SK-N-SH treated with all-trans-retinoic acid at 6 μM for 48 hours (cell line): ENCODE results near the gene SUGP2.

Source experiments
- ATAC-seq: fragments of 200-7000 bp; cut with Tn5 transposase; 3 replicates; pipeline ENCODE4 v1.9.1; 2020; ENCODE audit warnings: mild to moderate bottlenecking, moderate library complexity
- ARNTL ChIP-seq: fragments of 450-650 bp; formaldehyde crosslinking; IDR thresholded peaks from 2 replicates; pipeline ENCODE4 v1.5.0; 2020; ENCODE audit warnings: low read depth, mild to moderate bottlenecking, moderate library complexity, borderline replicate concordance
- BACH2 ChIP-seq: fragments of 250-450 bp; sonication (Bioruptor Pico); IDR thresholded peaks from 2 replicates; pipeline ENCODE4 v1.9.0; 2021; ENCODE audit warnings: mild to moderate bottlenecking, borderline replicate concordance
- CSDC2 ChIP-seq: fragments of 250-450 bp; sonication (Bioruptor Pico); IDR thresholded peaks from 2 replicates; pipeline ENCODE4 v1.5.0; 2020; ENCODE audit warnings: mild to moderate bottlenecking, moderate library complexity
- ESRRG ChIP-seq: fragments of 250-450 bp; sonication (Bioruptor Pico); IDR thresholded peaks from 2 replicates; pipeline ENCODE4 v1.6.1; 2021; ENCODE audit warnings: mild to moderate bottlenecking
- GLIS3 ChIP-seq: fragments of 250-450 bp; sonication (Bioruptor Pico); IDR thresholded peaks from 2 replicates; pipeline ENCODE4 v1.5.0; 2020; ENCODE audit warnings: mild to moderate bottlenecking, moderate library complexity
- ISL1 ChIP-seq: fragments of 250-450 bp; sonication (Bioruptor Pico); IDR thresholded peaks from 2 replicates; pipeline ENCODE4 v2.1.2; 2022; ENCODE audit warnings: mild to moderate bottlenecking, moderate library complexity
- OSR1 ChIP-seq: fragments of 250-450 bp; sonication (Bioruptor Pico); IDR thresholded peaks from 2 replicates; pipeline ENCODE4 v1.8.0; 2022; ENCODE audit warnings: moderate library complexity, mild to moderate bottlenecking, inconsistent platforms
- PPARA ChIP-seq: fragments of 250-450 bp; sonication (Bioruptor Pico); IDR thresholded peaks from 2 replicates; pipeline ENCODE4 v1.5.0; 2020; ENCODE audit warnings: mild to moderate bottlenecking, borderline replicate concordance
- RARB ChIP-seq: fragments of 250-450 bp; sonication (Bioruptor Pico); IDR thresholded peaks from 2 replicates; pipeline ENCODE4 v1.8.0; 2021; ENCODE audit warnings: mild to moderate bottlenecking, moderate library complexity
- ZC3H10 ChIP-seq: fragments of 250-450 bp; sonication (Bioruptor Pico); IDR thresholded peaks from 2 replicates; pipeline ENCODE4 v1.5.1; 2021; ENCODE audit warnings: mild to moderate bottlenecking, moderate library complexity
- ZFP3 ChIP-seq: fragments of 250-450 bp; sonication (Bioruptor Pico); IDR thresholded peaks from 2 replicates; pipeline ENCODE4 v1.5.0; 2020; ENCODE audit warnings: mild to moderate bottlenecking, moderate library complexity
- ZFP30 ChIP-seq: fragments of 450-650 bp; formaldehyde crosslinking; IDR thresholded peaks from 2 replicates; pipeline ENCODE4 v1.5.0; 2022; ENCODE audit warnings: mild to moderate bottlenecking, moderate library complexity
- ZNF565 ChIP-seq: fragments of 450-650 bp; formaldehyde crosslinking; conservative IDR thresholded peaks from 2 replicates; pipeline ENCODE4 v1.5.0; 2020; ENCODE audit warnings: low read depth, mild to moderate bottlenecking, moderate library complexity
- ZNF8 ChIP-seq: fragments of 450-650 bp; formaldehyde crosslinking; IDR thresholded peaks from 2 replicates; pipeline ENCODE4 v1.5.0; 2020; ENCODE audit warnings: mild to moderate bottlenecking, moderate library complexity
- TF ChIP-seq, protein P1 (sequence below): fragments of 250-450 bp; sonication (Bioruptor Pico); IDR thresholded peaks from 2 replicates; pipeline ENCODE4 v1.5.1; 2021; ENCODE audit warnings: mild to moderate bottlenecking, moderate library complexity
- TF ChIP-seq, protein P2 (sequence below): fragments of 250-450 bp; sonication (Bioruptor Pico); IDR thresholded peaks from 2 replicates; pipeline ENCODE4 v1.5.0; 2020; ENCODE audit warnings: mild to moderate bottlenecking, moderate library complexity
- TF ChIP-seq, protein P3 (sequence below): fragments of 250-450 bp; sonication (Bioruptor Pico); IDR thresholded peaks from 2 replicates; pipeline ENCODE4 v1.8.0; 2020; ENCODE audit warnings: mild to moderate bottlenecking, moderate library complexity, borderline replicate concordance
- TF ChIP-seq, protein P4 (sequence below): fragments of 250-450 bp; sonication (Bioruptor Pico); IDR thresholded peaks from 2 replicates; pipeline ENCODE4 v1.5.1; 2020; ENCODE audit warnings: low read depth, mild to moderate bottlenecking, moderate library complexity
- TF ChIP-seq, protein P5 (sequence below): fragments of 250-450 bp; sonication (Bioruptor Pico); IDR thresholded peaks from 2 replicates; pipeline ENCODE4 v1.8.0; 2021; ENCODE audit warnings: low read depth, mild to moderate bottlenecking, moderate library complexity, borderline replicate concordance

The SUGP2 gene

DNA sequence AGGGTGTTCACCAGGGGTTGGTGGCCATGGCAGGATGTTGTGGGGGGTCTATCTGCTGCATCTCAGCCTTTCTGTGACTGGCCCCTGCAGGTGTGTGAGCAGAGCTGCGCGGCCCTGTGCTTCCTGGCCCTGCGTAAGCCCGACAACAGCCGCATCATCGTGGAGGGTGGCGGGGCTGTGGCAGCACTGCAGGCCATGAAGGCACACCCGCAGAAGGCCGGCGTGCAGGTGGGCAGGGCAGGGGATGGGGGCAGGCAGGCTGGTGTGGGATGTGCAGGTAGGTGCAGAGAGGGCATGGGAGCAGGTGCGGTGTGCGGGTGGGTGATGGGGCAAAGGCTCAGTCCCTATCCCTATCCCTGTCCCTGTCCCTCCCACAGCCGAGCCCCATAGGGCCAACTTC is 22.4 kb upstream of the SUGP2 start:
- TF ChIP-seq GLIS3 (CRISPR knock-in tag): no peak
- no peak for TF ChIP-seq PPARA
- TF ChIP-seq ZFP30 (CRISPR knock-in tag): no peak
- no peak for TF ChIP-seq OSR1 (CRISPR knock-in tag)
- no peak for TF ChIP-seq CSDC2
- TF ChIP-seq ZNF565 (CRISPR knock-in tag): no peak
- TF ChIP-seq BACH2 (CRISPR knock-in tag): no peak
- TF ChIP-seq ARNTL (CRISPR knock-in tag): no peak
- no peak for TF ChIP-seq RARB (CRISPR knock-in tag)
- TF ChIP-seq, protein P1, sequence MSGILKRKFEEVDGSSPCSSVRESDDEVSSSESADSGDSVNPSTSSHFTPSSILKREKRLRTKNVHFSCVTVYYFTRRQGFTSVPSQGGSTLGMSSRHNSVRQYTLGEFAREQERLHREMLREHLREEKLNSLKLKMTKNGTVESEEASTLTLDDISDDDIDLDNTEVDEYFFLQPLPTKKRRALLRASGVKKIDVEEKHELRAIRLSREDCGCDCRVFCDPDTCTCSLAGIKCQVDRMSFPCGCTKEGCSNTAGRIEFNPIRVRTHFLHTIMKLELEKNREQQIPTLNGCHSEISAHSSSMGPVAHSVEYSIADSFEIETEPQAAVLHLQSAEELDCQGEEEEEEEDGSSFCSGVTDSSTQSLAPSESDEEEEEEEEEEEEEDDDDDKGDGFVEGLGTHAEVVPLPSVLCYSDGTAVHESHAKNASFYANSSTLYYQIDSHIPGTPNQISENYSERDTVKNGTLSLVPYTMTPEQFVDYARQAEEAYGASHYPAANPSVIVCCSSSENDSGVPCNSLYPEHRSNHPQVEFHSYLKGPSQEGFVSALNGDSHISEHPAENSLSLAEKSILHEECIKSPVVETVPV (CRISPR knock-in tag): no peak
- TF ChIP-seq ESRRG (CRISPR knock-in tag): no peak
- TF ChIP-seq, protein P2, sequence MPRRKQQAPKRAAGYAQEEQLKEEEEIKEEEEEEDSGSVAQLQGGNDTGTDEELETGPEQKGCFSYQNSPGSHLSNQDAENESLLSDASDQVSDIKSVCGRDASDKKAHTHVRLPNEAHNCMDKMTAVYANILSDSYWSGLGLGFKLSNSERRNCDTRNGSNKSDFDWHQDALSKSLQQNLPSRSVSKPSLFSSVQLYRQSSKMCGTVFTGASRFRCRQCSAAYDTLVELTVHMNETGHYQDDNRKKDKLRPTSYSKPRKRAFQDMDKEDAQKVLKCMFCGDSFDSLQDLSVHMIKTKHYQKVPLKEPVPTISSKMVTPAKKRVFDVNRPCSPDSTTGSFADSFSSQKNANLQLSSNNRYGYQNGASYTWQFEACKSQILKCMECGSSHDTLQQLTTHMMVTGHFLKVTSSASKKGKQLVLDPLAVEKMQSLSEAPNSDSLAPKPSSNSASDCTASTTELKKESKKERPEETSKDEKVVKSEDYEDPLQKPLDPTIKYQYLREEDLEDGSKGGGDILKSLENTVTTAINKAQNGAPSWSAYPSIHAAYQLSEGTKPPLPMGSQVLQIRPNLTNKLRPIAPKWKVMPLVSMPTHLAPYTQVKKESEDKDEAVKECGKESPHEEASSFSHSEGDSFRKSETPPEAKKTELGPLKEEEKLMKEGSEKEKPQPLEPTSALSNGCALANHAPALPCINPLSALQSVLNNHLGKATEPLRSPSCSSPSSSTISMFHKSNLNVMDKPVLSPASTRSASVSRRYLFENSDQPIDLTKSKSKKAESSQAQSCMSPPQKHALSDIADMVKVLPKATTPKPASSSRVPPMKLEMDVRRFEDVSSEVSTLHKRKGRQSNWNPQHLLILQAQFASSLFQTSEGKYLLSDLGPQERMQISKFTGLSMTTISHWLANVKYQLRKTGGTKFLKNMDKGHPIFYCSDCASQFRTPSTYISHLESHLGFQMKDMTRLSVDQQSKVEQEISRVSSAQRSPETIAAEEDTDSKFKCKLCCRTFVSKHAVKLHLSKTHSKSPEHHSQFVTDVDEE (CRISPR knock-in tag): no peak
- no peak for TF ChIP-seq ISL1
- no peak for TF ChIP-seq ZNF8 (CRISPR knock-in tag)
- TF ChIP-seq ZFP3: no peak
- TF ChIP-seq, protein P3, sequence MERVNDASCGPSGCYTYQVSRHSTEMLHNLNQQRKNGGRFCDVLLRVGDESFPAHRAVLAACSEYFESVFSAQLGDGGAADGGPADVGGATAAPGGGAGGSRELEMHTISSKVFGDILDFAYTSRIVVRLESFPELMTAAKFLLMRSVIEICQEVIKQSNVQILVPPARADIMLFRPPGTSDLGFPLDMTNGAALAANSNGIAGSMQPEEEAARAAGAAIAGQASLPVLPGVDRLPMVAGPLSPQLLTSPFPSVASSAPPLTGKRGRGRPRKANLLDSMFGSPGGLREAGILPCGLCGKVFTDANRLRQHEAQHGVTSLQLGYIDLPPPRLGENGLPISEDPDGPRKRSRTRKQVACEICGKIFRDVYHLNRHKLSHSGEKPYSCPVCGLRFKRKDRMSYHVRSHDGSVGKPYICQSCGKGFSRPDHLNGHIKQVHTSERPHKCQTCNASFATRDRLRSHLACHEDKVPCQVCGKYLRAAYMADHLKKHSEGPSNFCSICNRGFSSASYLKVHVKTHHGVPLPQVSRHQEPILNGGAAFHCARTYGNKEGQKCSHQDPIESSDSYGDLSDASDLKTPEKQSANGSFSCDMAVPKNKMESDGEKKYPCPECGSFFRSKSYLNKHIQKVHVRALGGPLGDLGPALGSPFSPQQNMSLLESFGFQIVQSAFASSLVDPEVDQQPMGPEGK (CRISPR knock-in tag): no peak
- no peak for ATAC-seq

DNA sequence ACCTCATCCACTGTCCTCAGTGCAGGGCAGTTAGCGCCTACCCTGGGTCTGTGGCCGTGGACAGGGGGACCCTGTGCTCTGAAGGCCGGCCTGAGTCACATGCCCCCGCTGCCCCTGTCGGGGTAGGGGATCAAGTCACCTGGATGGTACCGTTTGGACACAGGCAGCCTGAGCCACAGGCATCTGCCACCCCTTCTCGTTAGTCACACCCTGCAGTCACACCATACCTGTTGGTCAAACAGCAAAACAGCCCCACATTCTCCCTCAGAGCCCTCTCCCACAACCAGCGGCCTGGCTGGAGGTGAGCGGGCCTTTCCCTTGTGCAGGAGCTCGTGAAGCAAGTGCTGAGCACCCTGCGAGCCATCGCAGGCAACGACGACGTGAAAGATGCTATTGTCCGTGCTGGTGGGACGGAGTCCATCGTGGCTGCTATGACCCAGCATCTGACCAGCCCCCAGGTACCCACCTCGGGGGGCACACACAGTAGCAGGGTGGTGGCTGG is 21.7 kb upstream of the SUGP2 start:
- no peak for ATAC-seq
- TF ChIP-seq RARB (CRISPR knock-in tag): no peak
- TF ChIP-seq ARNTL (CRISPR knock-in tag): no peak
- TF ChIP-seq, protein P4, sequence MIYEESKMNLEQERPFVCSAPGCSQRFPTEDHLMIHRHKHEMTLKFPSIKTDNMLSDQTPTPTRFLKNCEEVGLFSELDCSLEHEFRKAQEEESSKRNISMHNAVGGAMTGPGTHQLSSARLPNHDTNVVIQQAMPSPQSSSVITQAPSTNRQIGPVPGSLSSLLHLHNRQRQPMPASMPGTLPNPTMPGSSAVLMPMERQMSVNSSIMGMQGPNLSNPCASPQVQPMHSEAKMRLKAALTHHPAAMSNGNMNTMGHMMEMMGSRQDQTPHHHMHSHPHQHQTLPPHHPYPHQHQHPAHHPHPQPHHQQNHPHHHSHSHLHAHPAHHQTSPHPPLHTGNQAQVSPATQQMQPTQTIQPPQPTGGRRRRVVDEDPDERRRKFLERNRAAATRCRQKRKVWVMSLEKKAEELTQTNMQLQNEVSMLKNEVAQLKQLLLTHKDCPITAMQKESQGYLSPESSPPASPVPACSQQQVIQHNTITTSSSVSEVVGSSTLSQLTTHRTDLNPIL (CRISPR knock-in tag): no peak
- TF ChIP-seq ESRRG (CRISPR knock-in tag): no peak
- no peak for TF ChIP-seq BACH2 (CRISPR knock-in tag)
- TF ChIP-seq PPARA: no peak
- TF ChIP-seq, protein P1 (CRISPR knock-in tag): no peak
- TF ChIP-seq OSR1 (CRISPR knock-in tag): no peak
- TF ChIP-seq CSDC2: no peak
- no peak for TF ChIP-seq GLIS3 (CRISPR knock-in tag)
- TF ChIP-seq, protein P3 (CRISPR knock-in tag): no peak
- no peak for TF ChIP-seq ZC3H10 (CRISPR knock-in tag)
- TF ChIP-seq, protein P5, sequence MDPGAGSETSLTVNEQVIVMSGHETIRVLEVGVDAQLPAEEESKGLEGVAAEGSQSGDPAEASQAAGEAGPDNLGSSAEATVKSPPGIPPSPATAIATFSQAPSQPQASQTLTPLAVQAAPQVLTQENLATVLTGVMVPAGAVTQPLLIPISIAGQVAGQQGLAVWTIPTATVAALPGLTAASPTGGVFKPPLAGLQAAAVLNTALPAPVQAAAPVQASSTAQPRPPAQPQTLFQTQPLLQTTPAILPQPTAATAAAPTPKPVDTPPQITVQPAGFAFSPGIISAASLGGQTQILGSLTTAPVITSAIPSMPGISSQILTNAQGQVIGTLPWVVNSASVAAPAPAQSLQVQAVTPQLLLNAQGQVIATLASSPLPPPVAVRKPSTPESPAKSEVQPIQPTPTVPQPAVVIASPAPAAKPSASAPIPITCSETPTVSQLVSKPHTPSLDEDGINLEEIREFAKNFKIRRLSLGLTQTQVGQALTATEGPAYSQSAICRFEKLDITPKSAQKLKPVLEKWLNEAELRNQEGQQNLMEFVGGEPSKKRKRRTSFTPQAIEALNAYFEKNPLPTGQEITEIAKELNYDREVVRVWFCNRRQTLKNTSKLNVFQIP (CRISPR knock-in tag): no peak
